Ascending aorta (tissue), 2 donors: Measurements from ENCODE around the gene CLDN7. TPM values are rescaled to one million over a fixed set of nuclear protein-coding genes. Genes with fewer than 3 reads are reported as not detected.

ENCODE experiments used
- DNase-seq, 2 donors: peaks; one replicate each; pipeline ENCODE4 v3.0.0-alpha.2; 2019; ENCODE audit warnings: low spot score in 2 of 2
- H3K27ac ChIP-seq, 2 donors: fragments of 200-600 bp; sonication (generic); one replicate each; pipeline ENCODE4 v1.5.1; 2016 to 2017; ENCODE audit warnings: mild to moderate bottlenecking in 1 of 2
- H3K27me3 ChIP-seq: fragments of 200-600 bp; sonication (generic); one replicate; pipeline ENCODE4 v1.5.1; 2017
- H3K36me3 ChIP-seq, 2 donors: fragments of 200-600 bp; sonication (generic); one replicate each; pipeline ENCODE4 v1.5.1; 2016
- H3K4me1 ChIP-seq, 2 donors: fragments of 200-600 bp; sonication (generic); one replicate each; pipeline ENCODE4 v1.5.1; 2016 to 2017; ENCODE audit warnings: mild to moderate bottlenecking in 1 of 2
- H3K4me3 ChIP-seq, 2 donors: fragments of 200-600 bp; sonication (generic); one replicate each; pipeline ENCODE4 v1.5.1; 2016 to 2017; ENCODE audit warnings: mild to moderate bottlenecking in 1 of 2
- H3K9me3 ChIP-seq, 2 donors: fragments of 200-600 bp; sonication (generic); one replicate each; pipeline ENCODE4 v1.5.1; 2016
- intact Hi-C: fragments of 100-400 bp; cut with DNase I; formaldehyde crosslinking; loops from one replicate; pipeline ENCODE4 v1.15.1; 2023
- total RNA-seq: library from RNA; depleted of rRNA; stranded (reverse); fragments of >200 nt; gene quantifications from one replicate; pipeline ENCODE4 v1.1.0, GENCODE V29; 2016
- TF ChIP-seq, protein P1 (sequence below), 3 experiments: fragments of 200-600 bp in 2 of 3; fragments of 450-650 bp in 1 of 3; sonication (generic) in 2 of 3; IDR thresholded peaks; one replicate each; pipeline ENCODE4 v1.5.1; 2016 to 2019; ENCODE audit warnings: antibody characterized with exemption in 3 of 3, mild to moderate bottlenecking in 1 of 3, moderate library complexity in 1 of 3

CLDN7 gene
- total RNA-seq, 1 donor from 2014 or later: not detected

DNA sequence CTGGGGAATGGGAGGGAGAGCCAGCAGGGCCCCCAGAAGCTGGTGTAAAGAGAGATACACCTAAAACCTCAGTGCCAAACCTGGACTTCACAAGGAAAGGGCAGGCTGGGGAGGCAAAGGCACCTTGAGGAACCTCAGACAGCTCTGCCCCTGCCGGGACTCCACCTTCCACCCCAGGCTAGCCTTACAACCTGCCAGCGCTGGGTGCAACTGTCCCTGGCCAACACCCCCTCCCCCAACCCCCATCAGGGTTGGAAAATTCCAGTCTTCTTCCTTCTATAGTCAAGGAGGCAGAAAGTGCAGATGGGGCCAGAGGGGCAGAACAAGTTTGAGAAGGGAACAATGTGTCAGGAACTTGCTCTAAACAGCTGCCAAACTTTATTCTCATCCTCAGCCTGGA, 29.9 kb upstream of the CLDN7 start:
- intact Hi-C loops: no loop called here
- DNase-seq: no peak
- Histone ChIP-seq H3K36me3 (no peaks in the 10 kb centered on the region), H3K9me3 (no peaks in the 10 kb centered on the region), H3K4me1 (peaks cover 4 to 22% of the 10 kb centered on the region in 2 donors), H3K27ac (no peak overlapping the region), H3K27me3 (peaks cover 8% of the 10 kb centered on the region), H3K4me3 (no peak overlapping the region)
- TF ChIP-seq, protein P1, sequence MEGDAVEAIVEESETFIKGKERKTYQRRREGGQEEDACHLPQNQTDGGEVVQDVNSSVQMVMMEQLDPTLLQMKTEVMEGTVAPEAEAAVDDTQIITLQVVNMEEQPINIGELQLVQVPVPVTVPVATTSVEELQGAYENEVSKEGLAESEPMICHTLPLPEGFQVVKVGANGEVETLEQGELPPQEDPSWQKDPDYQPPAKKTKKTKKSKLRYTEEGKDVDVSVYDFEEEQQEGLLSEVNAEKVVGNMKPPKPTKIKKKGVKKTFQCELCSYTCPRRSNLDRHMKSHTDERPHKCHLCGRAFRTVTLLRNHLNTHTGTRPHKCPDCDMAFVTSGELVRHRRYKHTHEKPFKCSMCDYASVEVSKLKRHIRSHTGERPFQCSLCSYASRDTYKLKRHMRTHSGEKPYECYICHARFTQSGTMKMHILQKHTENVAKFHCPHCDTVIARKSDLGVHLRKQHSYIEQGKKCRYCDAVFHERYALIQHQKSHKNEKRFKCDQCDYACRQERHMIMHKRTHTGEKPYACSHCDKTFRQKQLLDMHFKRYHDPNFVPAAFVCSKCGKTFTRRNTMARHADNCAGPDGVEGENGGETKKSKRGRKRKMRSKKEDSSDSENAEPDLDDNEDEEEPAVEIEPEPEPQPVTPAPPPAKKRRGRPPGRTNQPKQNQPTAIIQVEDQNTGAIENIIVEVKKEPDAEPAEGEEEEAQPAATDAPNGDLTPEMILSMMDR (IDR thresholded peaks at IDR 0.05): no peak

DNA sequence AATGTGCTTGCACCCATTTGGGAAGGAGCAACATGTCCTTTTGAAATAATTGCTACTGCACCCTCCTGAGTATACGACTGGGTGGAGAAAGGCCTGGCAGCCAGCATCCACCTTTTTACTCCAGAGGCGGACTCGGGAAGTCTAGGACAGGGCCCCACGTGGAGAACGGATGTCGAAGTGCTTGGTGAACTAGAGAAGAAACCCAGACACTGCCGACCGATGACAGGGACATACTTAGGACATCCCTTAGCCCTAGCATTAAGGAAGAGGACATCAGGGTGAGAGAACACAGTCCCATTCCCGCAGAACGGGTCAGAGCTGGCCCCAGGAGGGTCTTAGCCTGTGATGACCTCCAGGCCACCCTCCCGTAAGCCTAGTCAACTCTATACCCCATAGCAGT, 28.4 kb upstream of the CLDN7 start:
- intact Hi-C loops: no loop called here
- no peak overlapping the region for H3K4me3 ChIP-seq
- H3K27me3 ChIP-seq: peaks cover 8% of the 10 kb centered on the region
- no peak for DNase-seq
- H3K9me3 ChIP-seq: no peaks in the 10 kb centered on the region
- peaks cover 4 to 13% of the 10 kb centered on the region in 2 donors for H3K4me1 ChIP-seq
- TF ChIP-seq, protein P1 (IDR thresholded peaks at IDR 0.05): no peak
- H3K36me3 ChIP-seq: no peaks in the 10 kb centered on the region
- no peak overlapping the region for H3K27ac ChIP-seq

- Histone ChIP-seq H3K27me3 (peaks cover 8% of the 10 kb centered on the region), H3K9me3 (no peaks in the 10 kb centered on the region), H3K4me1 (peaks cover 4 to 9% of the 10 kb centered on the region in 2 donors), H3K36me3 (no peaks in the 10 kb centered on the region), H3K27ac (no peak overlapping the region), H3K4me3 (no peak overlapping the region)
- TF ChIP-seq, protein P1 (IDR thresholded peaks at IDR 0.05): no peak
- intact Hi-C loops: no loop called here
- no peak for DNase-seq
Measured at GRCh38 chr17:7290166-7290565, 27.9 kb upstream of the CLDN7 start.

- no peaks in the 10 kb centered on the region for H3K9me3 ChIP-seq
- no peaks in the 10 kb centered on the region for H3K36me3 ChIP-seq
- H3K4me3 ChIP-seq: no peak overlapping the region
- H3K4me1 ChIP-seq: peaks cover 0 to 3% of the 10 kb centered on the region in 2 donors
- DNase-seq: no peak
- TF ChIP-seq, protein P1 (IDR thresholded peaks at IDR 0.05): no peak
- peaks cover 8% of the 10 kb centered on the region for H3K27me3 ChIP-seq
- intact Hi-C loops: no loop called here
- H3K27ac ChIP-seq: no peak overlapping the region
Measured at GRCh38 chr17:7289256-7290032, 27.2 kb upstream of the CLDN7 start.

- Histone ChIP-seq H3K27me3 (no peaks in the 10 kb centered on the region), H3K4me1 (peaks cover 9 to 16% of the 10 kb centered on the region in 2 donors), H3K9me3 (no peaks in the 10 kb centered on the region), H3K36me3 (no peaks in the 10 kb centered on the region), H3K4me3 (no peak overlapping the region), H3K27ac (no peak overlapping the region)
- DNase-seq: no peak
- TF ChIP-seq, protein P1 (IDR thresholded peaks at IDR 0.05): no peak
- intact Hi-C loops: no loop called here
Measured at GRCh38 chr17:7285679-7286078, 23.4 kb upstream of the CLDN7 start.
